ENCODE data around the gene GIMAP8.

Gene GIMAP8

GRCh38 chr7:150450491-150451001 is at the start of gene GIMAP8:
Gene GIMAP8, plus strand, starts transcription at chr7:150450630. Its CDS starts 16,069 bp downstream, at chr7:150466699.
- no peak within 1 kb of the TSS for H3K27ac ChIP-seq
- H3K4me3 ChIP-seq, result no peak within 1 kb of the TSS
- TF ChIP-seq POLR2AphosphoS5 (IDR thresholded peaks at IDR 0.05; ENCODE audit: borderline replicate concordance, low read depth, low read length) (no peak), FOXP2 (optimal IDR thresholded peaks at IDR 0.05; ENCODE audit: control extremely low read depth, extremely low read length, insufficient read depth) (no peak), EZH2 (IDR thresholded peaks at IDR 0.05) (no peak)
- no peak for DNase-seq (ENCODE audit: low read depth, low spot score)
- no peak within 1 kb of the TSS for H3K9ac ChIP-seq (ENCODE audit: insufficient read length)
- no peaks in the 10 kb centered on the region for H3K9me3 ChIP-seq (ENCODE audit: low read depth, low read length)
- no peaks in the 10 kb centered on the region for H3K36me3 ChIP-seq (ENCODE audit: insufficient read depth, low read length)

GRCh38 chr7:150400788-150401423 is 49.5 kb upstream of the GIMAP8 start:
- no peak for DNase-seq (ENCODE audit: low read depth, low spot score)
- no peak overlapping the region for H3K4me3 ChIP-seq
- TF ChIP-seq POLR2AphosphoS5 (IDR thresholded peaks at IDR 0.05; ENCODE audit: borderline replicate concordance, low read depth, low read length) (no peak), FOXP2 (optimal IDR thresholded peaks at IDR 0.05; ENCODE audit: control extremely low read depth, extremely low read length, insufficient read depth) (no peak), EZH2 (IDR thresholded peaks at IDR 0.05) (no peak)
- H3K9me3 ChIP-seq (ENCODE audit: low read depth, low read length), result no peaks in the 10 kb centered on the region
- no peaks in the 10 kb centered on the region; the same call in 1 of the 2 replicates for H3K36me3 ChIP-seq (ENCODE audit: insufficient read depth, low read length)
- no peak overlapping the region for H3K27ac ChIP-seq
- H3K9ac ChIP-seq (ENCODE audit: insufficient read length), result no peak overlapping the region

- no peak overlapping the region for H3K9ac ChIP-seq (ENCODE audit: insufficient read length)
- no peaks in the 10 kb centered on the region for H3K9me3 ChIP-seq (ENCODE audit: low read depth, low read length)
- H3K4me3 ChIP-seq, result no peak overlapping the region
- no peak overlapping the region for H3K27ac ChIP-seq
- no peaks in the 10 kb centered on the region; the same call in 1 of the 2 replicates for H3K36me3 ChIP-seq (ENCODE audit: insufficient read depth, low read length)
- TF ChIP-seq POLR2AphosphoS5 (IDR thresholded peaks at IDR 0.05; ENCODE audit: borderline replicate concordance, low read depth, low read length) (no peak), FOXP2 (optimal IDR thresholded peaks at IDR 0.05; ENCODE audit: control extremely low read depth, extremely low read length, insufficient read depth) (no peak), EZH2 (IDR thresholded peaks at IDR 0.05) (no peak)
- DNase-seq (ENCODE audit: low read depth, low spot score), result no peak
Measured at GRCh38 chr7:150401424-150401790, 49.0 kb upstream of the GIMAP8 start.

GRCh38 chr7:150401861-150402631 is 48.4 kb upstream of the GIMAP8 start:
- Histone ChIP-seq H3K9me3 (ENCODE audit: low read depth, low read length) (no peaks in the 10 kb centered on the region), H3K9ac (ENCODE audit: insufficient read length) (no peak overlapping the region), H3K4me3 (no peak overlapping the region), H3K27ac (no peak overlapping the region), H3K36me3 (ENCODE audit: insufficient read depth, low read length) (no peaks in the 10 kb centered on the region; the same call in 1 of the 2 replicates)
- TF ChIP-seq FOXP2 (optimal IDR thresholded peaks at IDR 0.05; ENCODE audit: control extremely low read depth, extremely low read length, insufficient read depth) (no peak), EZH2 (IDR thresholded peaks at IDR 0.05) (no peak), POLR2AphosphoS5 (IDR thresholded peaks at IDR 0.05; ENCODE audit: borderline replicate concordance, low read depth, low read length) (no peak)
- DNase-seq (ENCODE audit: low read depth, low spot score), result no peak

- Histone ChIP-seq H3K9ac (ENCODE audit: insufficient read length) (no peak overlapping the region), H3K36me3 (ENCODE audit: insufficient read depth, low read length) (no peaks in the 10 kb centered on the region; the same call in 1 of the 2 replicates), H3K9me3 (ENCODE audit: low read depth, low read length) (no peaks in the 10 kb centered on the region), H3K27ac (no peak overlapping the region), H3K4me3 (no peak overlapping the region)
- TF ChIP-seq FOXP2 (optimal IDR thresholded peaks at IDR 0.05; ENCODE audit: control extremely low read depth, extremely low read length, insufficient read depth) (no peak), POLR2AphosphoS5 (IDR thresholded peaks at IDR 0.05; ENCODE audit: borderline replicate concordance, low read depth, low read length) (no peak), EZH2 (IDR thresholded peaks at IDR 0.05) (no peak)
- DNase-seq (ENCODE audit: low read depth, low spot score), result no peak
Measured at GRCh38 chr7:150402671-150403321, 47.6 kb upstream of the GIMAP8 start.

- Histone ChIP-seq H3K36me3 (ENCODE audit: insufficient read depth, low read length) (no peaks in the 10 kb centered on the region), H3K9ac (ENCODE audit: insufficient read length) (no peak overlapping the region), H3K27ac (no peak overlapping the region), H3K9me3 (ENCODE audit: low read depth, low read length) (no peaks in the 10 kb centered on the region), H3K4me3 (no peak overlapping the region)
- TF ChIP-seq POLR2AphosphoS5 (IDR thresholded peaks at IDR 0.05; ENCODE audit: borderline replicate concordance, low read depth, low read length) (no peak), FOXP2 (optimal IDR thresholded peaks at IDR 0.05; ENCODE audit: control extremely low read depth, extremely low read length, insufficient read depth) (no peak), EZH2 (IDR thresholded peaks at IDR 0.05) (no peak)
- no peak for DNase-seq (ENCODE audit: low read depth, low spot score)
Measured at GRCh38 chr7:150403376-150404171, 46.9 kb upstream of the GIMAP8 start.

- no peak for DNase-seq (ENCODE audit: low read depth, low spot score)
- H3K9ac ChIP-seq (ENCODE audit: insufficient read length), result no peak overlapping the region
- H3K36me3 ChIP-seq (ENCODE audit: insufficient read depth, low read length), result no peaks in the 10 kb centered on the region
- no peak overlapping the region for H3K27ac ChIP-seq
- peak overlapping the region; percentile 83 for H3K4me3 ChIP-seq
- H3K9me3 ChIP-seq (ENCODE audit: low read depth, low read length), result no peaks in the 10 kb centered on the region
- TF ChIP-seq POLR2AphosphoS5 (IDR thresholded peaks at IDR 0.05; ENCODE audit: borderline replicate concordance, low read depth, low read length) (no peak), EZH2 (IDR thresholded peaks at IDR 0.05) (no peak), FOXP2 (optimal IDR thresholded peaks at IDR 0.05; ENCODE audit: control extremely low read depth, extremely low read length, insufficient read depth) (no peak)
Measured at GRCh38 chr7:150404172-150404804, 46.1 kb upstream of the GIMAP8 start.
